Neural progenitor cell (in vitro differentiated cells): ENCODE results near the gene SFI1. TPM values are rescaled to one million over a fixed set of nuclear protein-coding genes. Genes with fewer than 3 reads are reported as not detected.

Experiments used
- DNase-seq: peaks from one replicate; pipeline ENCODE4 v3.0.0-alpha.2; 2016; ENCODE audit warnings: low spot score
- H2AFZ ChIP-seq: fragments of 200-600 bp; sonication (generic); replicated peaks from 2 replicates; pipeline ENCODE4 v1.6.1; 2016; ENCODE audit warnings: antibody characterized with exemption
- H3F3A ChIP-seq: fragments of 200-600 bp; sonication (generic); 2 replicates; pipeline ENCODE4 v1.6.1; 2016; ENCODE audit warnings: antibody characterized with exemption, low read depth
- H3K27ac ChIP-seq: fragments of 200-600 bp; sonication (generic); 2 replicates; pipeline ENCODE4 v1.5.1; 2016; ENCODE audit warnings: mild to moderate bottlenecking
- H3K27me3 ChIP-seq: fragments of 200-600 bp; sonication (generic); 2 replicates; pipeline ENCODE4 v1.6.1; 2016; ENCODE audit warnings: mild to moderate bottlenecking, moderate library complexity
- H3K36me3 ChIP-seq: fragments of 200-600 bp; sonication (generic); 2 replicates; pipeline ENCODE4 v1.5.1; 2016
- H3K4me1 ChIP-seq: fragments of 200-600 bp; sonication (generic); 2 replicates; pipeline ENCODE4 v1.6.1; 2016; ENCODE audit warnings: mixed run types
- H3K4me2 ChIP-seq: fragments of 200-600 bp; sonication (generic); 2 replicates; pipeline ENCODE4 v1.6.1; 2016
- H3K4me3 ChIP-seq: fragments of 200-600 bp; sonication (generic); 2 replicates; pipeline ENCODE4 v1.5.1; 2016
- H3K79me2 ChIP-seq: fragments of 200-600 bp; sonication (generic); 2 replicates; pipeline ENCODE4 v1.6.1; 2016; ENCODE audit warnings: low read depth
- H3K9ac ChIP-seq: fragments of 200-600 bp; sonication (generic); 2 replicates; pipeline ENCODE4 v1.6.1; 2016
- H3K9me3 ChIP-seq: fragments of 200-600 bp; sonication (generic); 2 replicates; pipeline ENCODE4 v1.5.1; 2016; ENCODE audit warnings: low read depth
- H4K20me1 ChIP-seq: fragments of 200-600 bp; sonication (generic); 2 replicates; pipeline ENCODE4 v1.6.1; 2016; ENCODE audit warnings: low read depth
- H3K27ac Mint-ChIP-seq: 3 replicates; pipeline ENCODE4 v1.8.0; 2021; ENCODE audit warnings: mixed read lengths
- H3K27me3 Mint-ChIP-seq: 2 replicates; pipeline ENCODE4 v1.8.0; 2022; ENCODE audit warnings: low read depth, mild to moderate bottlenecking, inconsistent platforms, moderate library complexity, mixed read lengths; ENCODE audit not compliant: insufficient read depth
- H3K36me3 Mint-ChIP-seq: 3 replicates; pipeline ENCODE4 v1.8.0; 2021; ENCODE audit warnings: mixed read lengths
- H3K4me1 Mint-ChIP-seq: 3 replicates; pipeline ENCODE4 v1.8.0; 2021; ENCODE audit warnings: mixed read lengths
- H3K4me3 Mint-ChIP-seq: 3 replicates; pipeline ENCODE4 v1.8.0; 2021; ENCODE audit warnings: mild to moderate bottlenecking, moderate library complexity, mixed read lengths
- H3K9me3 Mint-ChIP-seq: 3 replicates; pipeline ENCODE4 v1.8.0; 2020; ENCODE audit warnings: mixed read lengths
- CTCF ChIP-seq: fragments of 200-600 bp; sonication (generic); IDR thresholded peaks from 2 replicates; pipeline ENCODE4 v1.5.1; 2017; ENCODE audit warnings: antibody characterized with exemption, mild to moderate bottlenecking
- EZH2 ChIP-seq: fragments of 200-600 bp; sonication (generic); IDR thresholded peaks from 2 replicates; pipeline ENCODE4 v1.6.1; 2017; ENCODE audit warnings: antibody characterized with exemption, mild to moderate bottlenecking, moderate library complexity
- EZH2phosphoT487 ChIP-seq: fragments of 200-600 bp; sonication (generic); IDR thresholded peaks from 2 replicates; pipeline ENCODE4 v1.6.1; 2017; ENCODE audit warnings: antibody characterized with exemption
- total RNA-seq: library from RNA; depleted of rRNA; stranded (reverse); fragments of >200 nt; gene quantifications from 2 replicates; pipeline ENCODE4 v1.2.3, GENCODE V29; 2015; ENCODE audit warnings: low replicate concordance

The SFI1 gene
- total RNA-seq, 1 donor from 2014 or later = 25.0 TPM

GRCh38 chr22:31489632-31490495, 6.5 kb upstream of the SFI1 start, which contains the start of gene EIF4ENIF1:
TSS of gene EIF4ENIF1 (minus strand) at chr22:31489842. CDS start at chr22:31488718, 1,124 bp downstream.
- Histone ChIP-seq H3K79me2 (peaks cover 40% of the 10 kb centered on the region), H3K27ac (peak within 1 kb of the TSS; percentile 87), H2AFZ (peak within 1 kb of the TSS; percentile 86), H3K4me2 (peak within 1 kb of the TSS; percentile 89), H3K9me3 (no peaks in the 10 kb centered on the region), H3K4me1 (peaks cover 26% of the 10 kb centered on the region), H4K20me1 (peaks cover 33% of the 10 kb centered on the region), H3K4me3 (peak within 1 kb of the TSS; percentile 94), H3K27me3 (peaks cover 9% of the 10 kb centered on the region), H3K36me3 (peaks cover 5% of the 10 kb centered on the region), H3K9ac (peak within 1 kb of the TSS; percentile 64), H3F3A (peaks cover 27% of the 10 kb centered on the region)
- H3K27ac Mint-ChIP-seq = peak within 1 kb of the TSS; percentile 89
- peak within 1 kb of the TSS; percentile 94 for H3K4me3 Mint-ChIP-seq
- peak; percentile 85 for DNase-seq
- peaks cover 12% of the 10 kb centered on the region for H3K36me3 Mint-ChIP-seq
- peaks cover 36% of the 10 kb centered on the region for H3K4me1 Mint-ChIP-seq
- TF ChIP-seq EZH2phosphoT487 (no peak), EZH2 (no peak), CTCF (no peak)
- H3K27me3 Mint-ChIP-seq = no peaks in the 10 kb centered on the region
- H3K9me3 Mint-ChIP-seq = no peaks in the 10 kb centered on the region

GRCh38 chr22:31490496-31490925, 5.8 kb upstream of the SFI1 start:
- H3K36me3 ChIP-seq = peaks cover 5% of the 10 kb centered on the region
- Mint-ChIP-seq H3K4me3 (peak overlapping the region; percentile 94), H3K27ac (peak overlapping the region; percentile 89), H3K27me3 (no peaks in the 10 kb centered on the region), H3K36me3 (peaks cover 7% of the 10 kb centered on the region), H3K9me3 (no peaks in the 10 kb centered on the region), H3K4me1 (peaks cover 36% of the 10 kb centered on the region)
- peak overlapping the region; percentile 89 for H3K4me2 ChIP-seq
- H3K27ac ChIP-seq = peak overlapping the region; percentile 87
- H3K4me1 ChIP-seq = peaks cover 26% of the 10 kb centered on the region
- peaks cover 27% of the 10 kb centered on the region for H3F3A ChIP-seq
- peak overlapping the region; percentile 94 for H3K4me3 ChIP-seq
- H3K79me2 ChIP-seq = peaks cover 34% of the 10 kb centered on the region
- H4K20me1 ChIP-seq = peaks cover 27% of the 10 kb centered on the region
- TF ChIP-seq CTCF (no peak), EZH2 (no peak), EZH2phosphoT487 (no peak)
- no peaks in the 10 kb centered on the region for H3K9me3 ChIP-seq
- no peak overlapping the region for H3K9ac ChIP-seq
- peak; percentile 43 for DNase-seq
- H3K27me3 ChIP-seq = peaks cover 9% of the 10 kb centered on the region
- H2AFZ ChIP-seq = no peak overlapping the region

- TF ChIP-seq EZH2phosphoT487 = peak; percentile 79
- no peak for TF ChIP-seq EZH2
- no peak for TF ChIP-seq CTCF
- H3K4me1 ChIP-seq = peaks cover 26% of the 10 kb centered on the region
- peaks cover 28% of the 10 kb centered on the region for H3K79me2 ChIP-seq
- H3K27ac Mint-ChIP-seq = no peak overlapping the region
- no peaks in the 10 kb centered on the region for H3K9me3 Mint-ChIP-seq
- H3K9ac ChIP-seq = no peak overlapping the region
- peak overlapping the region; percentile 94 for H3K4me3 ChIP-seq
- H3K4me2 ChIP-seq = peak overlapping the region; percentile 89
- H3K27ac ChIP-seq = peak overlapping the region; percentile 87
- peak; percentile 89 for DNase-seq
- peak overlapping the region; percentile 94 for H3K4me3 Mint-ChIP-seq
- peaks cover 30% of the 10 kb centered on the region for H3F3A ChIP-seq
- H2AFZ ChIP-seq = no peak overlapping the region
- H4K20me1 ChIP-seq = peaks cover 26% of the 10 kb centered on the region
- peaks cover 2% of the 10 kb centered on the region for H3K27me3 Mint-ChIP-seq
- peaks cover 9% of the 10 kb centered on the region for H3K27me3 ChIP-seq
- peaks cover 36% of the 10 kb centered on the region for H3K4me1 Mint-ChIP-seq
- H3K9me3 ChIP-seq = no peaks in the 10 kb centered on the region
- peaks cover 7% of the 10 kb centered on the region for H3K36me3 Mint-ChIP-seq
- H3K36me3 ChIP-seq = peaks cover 5% of the 10 kb centered on the region
Observed at GRCh38 chr22:31491218-31491962, 4.9 kb upstream of the SFI1 start.
